Suprapubic skin (tissue), 4 donors: ENCODE results near the gene BCS1L. TPM values are rescaled to one million over a fixed set of nuclear protein-coding genes. Genes with fewer than 3 reads are reported as not detected.

Source experiments
- DNase-seq, 2 donors: peaks; one replicate each; pipeline ENCODE4 v3.0.0-alpha.2; 2019; ENCODE audit warnings: low spot score in 2 of 2
- H3K27ac ChIP-seq: fragments of 200-600 bp; sonication (generic); one replicate; pipeline ENCODE4 v1.5.1; 2019
- H3K27me3 ChIP-seq: fragments of 200-600 bp; sonication (generic); one replicate; pipeline ENCODE4 v1.5.1; 2019
- H3K36me3 ChIP-seq: fragments of 200-600 bp; sonication (generic); one replicate; pipeline ENCODE4 v1.5.1; 2019
- H3K4me1 ChIP-seq: fragments of 200-600 bp; sonication (generic); one replicate; pipeline ENCODE4 v1.5.1; 2019
- H3K4me3 ChIP-seq: fragments of 200-600 bp; sonication (generic); one replicate; pipeline ENCODE4 v1.5.1; 2019; ENCODE audit warnings: mild to moderate bottlenecking
- H3K9me3 ChIP-seq: fragments of 200-600 bp; sonication (generic); one replicate; pipeline ENCODE4 v1.5.1; 2019
- CTCF ChIP-seq, 2 donors: fragments of 200-600 bp in 1 of 2; fragments of 450-650 bp in 1 of 2; sonication (generic) in 1 of 2; IDR thresholded peaks; one replicate each; pipeline ENCODE4 v1.5.1; 2016 to 2019; ENCODE audit warnings: antibody characterized with exemption in 2 of 2, mild to moderate bottlenecking in 1 of 2, moderate library complexity in 1 of 2
- EP300 ChIP-seq: sonication (generic); formaldehyde crosslinking; IDR thresholded peaks from one replicate; pipeline ENCODE4 v1.6.1; 2017; ENCODE audit warnings: antibody characterized with exemption
- POLR2A ChIP-seq, 2 donors: fragments of 450-650 bp; IDR thresholded peaks; one replicate each; pipeline ENCODE4 v1.6.1; 2017; ENCODE audit warnings: antibody characterized with exemption in 2 of 2, mild to moderate bottlenecking in 2 of 2, moderate library complexity in 2 of 2
- POLR2AphosphoS5 ChIP-seq, 3 donors: sonication (generic); formaldehyde crosslinking; IDR thresholded peaks; one replicate each; pipeline ENCODE4 v1.6.1; 2017; ENCODE audit warnings: antibody characterized with exemption in 3 of 3
- WGBS: methylation state at CpG from one replicate; pipeline ENCODE4 v1.1.5; 2018; 5-methylcytosine and 5-hydroxymethylcytosine counted together
- total RNA-seq, 4 donors: library from RNA; depleted of rRNA; stranded (reverse); fragments of >200 nt; gene quantifications; one replicate each; pipeline ENCODE4 v1.1.0, GENCODE V29; 2016

The BCS1L gene
- total RNA-seq, 4 donors from 2014 or later = 30.3 to 72.8 (median 39.2) TPM

GRCh38 chr2:218635719-218636118, 23.8 kb upstream of the BCS1L start:
- WGBS = 86% methylated on average over 5 of the region's 5 CpGs
- no peak overlapping the region for H3K27ac ChIP-seq
- H3K36me3 ChIP-seq = peaks cover 70% of the 10 kb centered on the region

DNA sequence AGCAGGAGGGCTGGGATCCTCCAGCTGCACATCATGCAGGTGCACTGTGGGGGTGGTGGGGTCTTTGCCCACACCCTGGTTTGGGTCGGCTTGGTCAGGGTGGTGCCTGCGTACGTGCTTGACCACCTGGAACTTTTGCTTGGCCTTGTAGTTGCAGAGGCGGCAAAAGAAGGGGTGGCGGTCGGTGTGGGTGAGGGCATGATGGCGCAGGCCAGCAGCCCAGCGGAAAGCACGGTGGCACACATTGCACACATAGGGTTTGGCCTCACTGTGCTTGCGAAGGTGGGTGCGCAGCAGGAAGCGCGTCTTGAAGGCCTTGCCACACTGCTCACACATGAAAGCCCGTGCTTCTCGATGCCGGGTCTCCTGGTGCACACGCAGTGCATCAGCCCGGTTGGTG, 21.1 kb upstream of the BCS1L start:
- Histone ChIP-seq H3K36me3 (peaks cover 94% of the 10 kb centered on the region), H3K27me3 (no peaks in the 10 kb centered on the region), H3K4me1 (no peaks in the 10 kb centered on the region), H3K4me3 (no peak overlapping the region), H3K27ac (no peak overlapping the region), H3K9me3 (no peaks in the 10 kb centered on the region)
- no peak for TF ChIP-seq CTCF (IDR thresholded peaks at IDR 0.05)
- TF ChIP-seq POLR2A (IDR thresholded peaks at IDR 0.05) = no peak
- TF ChIP-seq EP300 = no peak
- no peak for TF ChIP-seq POLR2AphosphoS5 (IDR thresholded peaks at IDR 0.05)
- DNase-seq = no peak
- 99% methylated on average over 13 of the region's 18 CpGs for WGBS

More at GRCh38 chr2:218635719-218636118, 23.8 kb upstream of the BCS1L start:
- no peak for TF ChIP-seq POLR2A (IDR thresholded peaks at IDR 0.05)
- no peak for TF ChIP-seq POLR2AphosphoS5 (IDR thresholded peaks at IDR 0.05)
- TF ChIP-seq EP300 = no peak
- TF ChIP-seq CTCF (IDR thresholded peaks at IDR 0.05) = no peak
- DNase-seq = no peak
- Histone ChIP-seq H3K9me3 (no peaks in the 10 kb centered on the region), H3K4me1 (no peaks in the 10 kb centered on the region), H3K4me3 (no peak overlapping the region), H3K27me3 (no peaks in the 10 kb centered on the region)

- TF ChIP-seq POLR2AphosphoS5 (IDR thresholded peaks at IDR 0.05) (no peak), CTCF (IDR thresholded peaks at IDR 0.05) (no peak)
- no peak overlapping the region for H3K27ac ChIP-seq
- H3K9me3 ChIP-seq = no peaks in the 10 kb centered on the region
- H3K4me1 ChIP-seq = no peaks in the 10 kb centered on the region
- H3K36me3 ChIP-seq = peaks cover 92% of the 10 kb centered on the region
- H3K4me3 ChIP-seq = no peak overlapping the region
- WGBS = no CpG with 5 or more reads among the region's 18 CpGs
- no peak for DNase-seq
- H3K27me3 ChIP-seq = no peaks in the 10 kb centered on the region
Observed at GRCh38 chr2:218642121-218642656, 17.3 kb upstream of the BCS1L start.

GRCh38 chr2:218642786-218643185, 16.7 kb upstream of the BCS1L start:
- Histone ChIP-seq H3K4me3 (no peak overlapping the region), H3K36me3 (peaks cover 92% of the 10 kb centered on the region), H3K9me3 (no peaks in the 10 kb centered on the region), H3K27me3 (no peaks in the 10 kb centered on the region), H3K4me1 (no peaks in the 10 kb centered on the region), H3K27ac (no peak overlapping the region)
- TF ChIP-seq POLR2AphosphoS5 (IDR thresholded peaks at IDR 0.05) = no peak
- no peak for TF ChIP-seq EP300
- TF ChIP-seq CTCF (IDR thresholded peaks at IDR 0.05) = no peak
- no peak for TF ChIP-seq POLR2A (IDR thresholded peaks at IDR 0.05)
- DNase-seq = no peak
- 92% methylated on average over 4 of the region's 17 CpGs for WGBS

- no peaks in the 10 kb centered on the region for H3K27me3 ChIP-seq
- H3K4me3 ChIP-seq = no peak overlapping the region
- H3K4me1 ChIP-seq = no peaks in the 10 kb centered on the region
- DNase-seq = no peak
- H3K27ac ChIP-seq = no peak overlapping the region
- peaks cover 92% of the 10 kb centered on the region for H3K36me3 ChIP-seq
- no peaks in the 10 kb centered on the region for H3K9me3 ChIP-seq
- WGBS = 90% methylated on average over 4 of the region's 10 CpGs
- TF ChIP-seq POLR2A (IDR thresholded peaks at IDR 0.05) (no peak), EP300 (no peak), CTCF (IDR thresholded peaks at IDR 0.05) (no peak), POLR2AphosphoS5 (IDR thresholded peaks at IDR 0.05) (no peak)
Observed at GRCh38 chr2:218643751-218644310, 15.7 kb upstream of the BCS1L start.
